ENCODE measurements around the gene ZSWIM6.

Gene ZSWIM6

GRCh38 chr5:61307611-61308010 is 24.4 kb upstream of the ZSWIM6 start:
- no peak for DNase-seq

GRCh38 chr5:61308712-61309111 is 23.3 kb upstream of the ZSWIM6 start:
- no peak for DNase-seq

- DNase-seq = no peak
Observed at GRCh38 chr5:61309115-61309514, 22.9 kb upstream of the ZSWIM6 start.

- DNase-seq = no peak
Observed at GRCh38 chr5:61311056-61311610, 20.9 kb upstream of the ZSWIM6 start.

- no peak for DNase-seq
Observed at GRCh38 chr5:61311836-61312808, 19.9 kb upstream of the ZSWIM6 start.

- no peak for DNase-seq
Observed at GRCh38 chr5:61313960-61314681, 17.9 kb upstream of the ZSWIM6 start.

- DNase-seq = no peak
Observed at GRCh38 chr5:61318376-61318775, 13.7 kb upstream of the ZSWIM6 start.

GRCh38 chr5:61319388-61320146 is 12.5 kb upstream of the ZSWIM6 start:
- no peak for DNase-seq

- DNase-seq = no peak
Observed at GRCh38 chr5:61320860-61321259, 11.2 kb upstream of the ZSWIM6 start.

- DNase-seq = no peak
Observed at GRCh38 chr5:61321669-61322068, 10.4 kb upstream of the ZSWIM6 start.

GRCh38 chr5:61322738-61323725 is 9.0 kb upstream of the ZSWIM6 start:
- no peak for DNase-seq

- no peak for DNase-seq
Observed at GRCh38 chr5:61327760-61328753, 4.0 kb upstream of the ZSWIM6 start.

GRCh38 chr5:61328791-61329549 is 3.1 kb upstream of the ZSWIM6 start:
- no peak for DNase-seq

- no peak for DNase-seq
Observed at GRCh38 chr5:61329550-61330128, 2.4 kb upstream of the ZSWIM6 start.

GRCh38 chr5:61330341-61330844 is 1.7 kb upstream of the ZSWIM6 start:
- DNase-seq = no peak

- peak; percentile 36 to 70 (median 54) for DNase-seq
Observed at GRCh38 chr5:61330845-61331406, 1.1 kb upstream of the ZSWIM6 start.

- DNase-seq = peak in 2 of 4 experiments; percentile 31 to 32
Observed at GRCh38 chr5:61332358-61332749, 296 bp downstream of the ZSWIM6 start.

- peak in 3 of 4 experiments; percentile 6 to 38 (median 14) for DNase-seq
Observed at GRCh38 chr5:61332851-61333320, 828 bp downstream of the ZSWIM6 start.
